LNCAP (cell line): Measurements from ENCODE around the gene STAC3.

Experiments
- CTCF ChIP-seq: fragments of 450-650 bp; IDR thresholded peaks from 2 replicates; pipeline ENCODE4 v1.5.1; 2017; ENCODE audit warnings: mild to moderate bottlenecking

The STAC3 gene

GRCh38 chr12:57215668-57216013 is 35.3 kb downstream of the STAC3 start:
- no peak for TF ChIP-seq CTCF

GRCh38 chr12:57215065-57215464 is 35.9 kb downstream of the STAC3 start:
- no peak for TF ChIP-seq CTCF

- peak; percentile 79 for TF ChIP-seq CTCF
Measured at GRCh38 chr12:57214398-57214781, 36.6 kb downstream of the STAC3 start.

- no peak for TF ChIP-seq CTCF
Measured at GRCh38 chr12:57213763-57214397, 37.1 kb downstream of the STAC3 start.

- peak; percentile 81 for TF ChIP-seq CTCF
Measured at GRCh38 chr12:57213058-57213715, 37.8 kb downstream of the STAC3 start.

- TF ChIP-seq CTCF = no peak
Measured at GRCh38 chr12:57212701-57213057, 38.3 kb downstream of the STAC3 start.

- TF ChIP-seq CTCF = no peak
Measured at GRCh38 chr12:57211791-57212700, 38.9 kb downstream of the STAC3 start.
